ENCODE data around the gene HBP1. TPM values are rescaled to one million over a fixed set of nuclear protein-coding genes. Genes with fewer than 3 reads are reported as not detected.
"Not testable (repeated sequence)": the region's sequence is repeated elsewhere in the genome, so short reads cannot be mapped to it uniquely, and the experiment has no call there.

The HBP1 gene
- total RNA-seq, 1 experiment from 2014 or later: 21.8 TPM

- no peak for DNase-seq (ENCODE audit: low spot score)
Measured at GRCh38 chr7:107181172-107181571, 12.4 kb downstream of the HBP1 start.

DNA sequence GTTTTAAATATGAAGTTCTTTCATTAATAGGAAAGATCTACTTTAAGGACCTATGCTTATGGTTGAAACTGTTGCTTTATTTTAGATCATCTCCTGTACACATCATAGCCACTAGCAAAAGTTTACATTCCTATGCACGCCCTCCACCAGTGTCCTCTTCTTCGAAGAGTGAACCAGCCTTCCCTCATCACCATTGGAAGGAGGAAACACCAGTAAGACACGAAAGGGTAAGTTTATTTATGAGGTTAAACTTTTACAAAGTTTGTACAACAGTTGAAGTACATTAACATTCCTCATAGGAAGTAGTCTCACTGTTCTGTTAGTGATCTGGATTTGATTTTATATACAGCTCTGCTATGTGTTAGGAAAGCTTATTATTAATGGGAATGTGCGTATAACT, 16.9 kb downstream of the HBP1 start:
- DNase-seq (ENCODE audit: low spot score): no peak

DNA sequence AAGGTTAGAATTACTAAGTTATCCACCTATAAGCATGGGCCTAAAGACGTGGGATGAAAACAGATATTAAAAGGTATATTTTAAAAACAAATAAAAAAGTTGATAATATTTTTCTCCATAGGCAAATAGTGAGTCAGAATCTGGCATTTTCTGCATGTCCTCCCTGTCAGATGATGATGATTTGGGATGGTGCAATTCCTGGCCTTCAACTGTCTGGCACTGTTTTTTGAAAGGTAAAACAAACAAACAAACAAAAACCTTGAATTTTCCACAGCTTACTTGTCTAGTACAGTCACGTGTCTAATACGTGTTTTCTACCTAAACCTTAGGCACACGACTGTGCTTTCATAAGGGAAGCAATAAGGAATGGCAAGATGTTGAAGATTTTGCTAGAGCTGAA, 17.4 kb downstream of the HBP1 start:
- no peak for DNase-seq (ENCODE audit: low spot score)

DNA sequence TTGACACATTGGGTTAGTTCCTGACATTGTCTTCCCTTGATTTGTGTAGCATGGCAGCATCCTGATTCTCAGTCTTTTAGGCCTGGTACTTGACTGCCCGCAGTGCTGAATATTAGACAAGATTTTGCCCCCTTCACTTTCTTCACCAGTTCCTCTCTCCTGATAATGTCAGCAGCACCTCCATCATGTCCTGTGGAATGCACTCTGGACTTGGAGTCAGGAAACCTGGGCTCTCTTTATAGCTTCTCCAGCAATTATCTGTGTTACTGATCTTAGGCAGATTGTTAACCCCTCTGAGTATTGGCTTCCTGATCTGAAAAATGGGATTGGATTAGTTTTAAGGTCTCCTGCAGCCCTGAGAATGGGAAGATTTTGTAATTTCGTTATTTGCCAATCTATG, 19.0 kb downstream of the HBP1 start:
- DNase-seq (ENCODE audit: low spot score): no peak

- DNase-seq (ENCODE audit: low spot score): no peak
Measured at GRCh38 chr7:107190090-107190489, 21.3 kb downstream of the HBP1 start.

GRCh38 chr7:107194052-107194451, 25.2 kb downstream of the HBP1 start:
- DNase-seq (ENCODE audit: low spot score): no peak

GRCh38 chr7:107196834-107197610, 28.2 kb downstream of the HBP1 start:
- no peak for DNase-seq (ENCODE audit: low spot score)

- DNase-seq (ENCODE audit: low spot score): peak; percentile 84
Measured at GRCh38 chr7:107201795-107202450, 33.1 kb downstream of the HBP1 start.

- no peak for DNase-seq (ENCODE audit: low spot score)
Measured at GRCh38 chr7:107203607-107204006, 34.8 kb downstream of the HBP1 start.

DNA sequence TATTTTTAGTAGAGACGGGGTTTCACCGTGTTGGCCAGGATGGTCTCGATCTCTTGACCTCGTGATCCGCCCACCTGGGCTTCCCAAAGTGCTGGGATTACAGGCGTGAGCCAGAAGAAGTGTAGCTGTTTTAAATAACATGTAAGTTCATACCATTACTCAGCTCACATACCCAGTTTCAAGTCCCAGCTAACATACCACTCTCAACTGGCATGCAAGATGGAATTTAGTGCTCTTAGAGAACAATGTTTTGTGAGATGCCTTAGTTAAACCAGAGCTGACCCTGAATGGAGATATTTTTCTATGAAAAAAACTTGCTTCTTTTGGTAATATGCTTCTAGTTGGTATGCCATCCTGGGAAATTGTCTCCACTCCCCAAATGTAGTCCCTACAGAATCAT, 37.3 kb downstream of the HBP1 start:
- no peak for DNase-seq (ENCODE audit: low spot score)

- DNase-seq (ENCODE audit: low spot score): no peak
Measured at GRCh38 chr7:107206706-107207105, 37.9 kb downstream of the HBP1 start.

- DNase-seq (ENCODE audit: low spot score): no peak
Measured at GRCh38 chr7:107207459-107207858, 38.7 kb downstream of the HBP1 start.

- no peak for DNase-seq (ENCODE audit: low spot score)
Measured at GRCh38 chr7:107208024-107208521, 39.3 kb downstream of the HBP1 start.

DNA sequence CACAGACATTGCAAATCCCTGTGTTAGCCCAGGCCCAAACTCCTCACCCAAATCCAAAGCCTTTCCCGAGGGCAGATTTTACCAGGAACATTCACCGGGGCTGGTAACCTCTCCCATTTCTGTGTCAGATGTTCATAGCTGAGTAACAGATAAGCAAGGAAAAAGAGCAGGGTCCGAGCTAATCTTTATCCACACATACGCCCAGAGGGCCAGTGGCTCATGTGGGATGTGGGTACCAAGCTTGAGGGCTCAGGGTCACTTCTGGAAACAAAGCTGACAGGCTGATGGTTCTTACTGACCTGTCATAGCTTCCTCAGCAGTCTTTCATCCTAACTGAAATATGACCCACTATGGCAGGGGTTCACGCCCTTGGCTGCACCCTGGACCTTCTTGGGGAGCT, 39.8 kb downstream of the HBP1 start:
- DNase-seq (ENCODE audit: low spot score): no peak

DNA sequence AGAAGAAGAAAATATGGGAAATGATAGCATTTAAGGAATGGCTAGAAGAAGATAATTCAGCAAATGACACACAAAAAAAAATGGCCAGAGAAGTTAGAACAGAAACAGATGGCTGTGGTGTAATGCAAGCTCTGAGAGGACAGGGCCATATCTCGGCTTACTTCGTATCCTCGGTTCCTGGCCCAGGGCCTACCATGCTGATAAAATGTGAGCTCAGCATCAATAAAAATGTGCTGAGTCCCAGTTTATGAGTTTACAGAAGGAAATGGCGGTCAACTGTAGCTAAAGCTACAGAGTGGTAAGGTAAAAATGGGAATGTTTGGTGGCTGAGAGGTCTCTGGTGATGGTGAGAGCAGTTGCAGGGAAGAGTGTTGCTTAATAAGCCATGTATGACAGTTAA, 40.8 kb downstream of the HBP1 start:
- no peak for DNase-seq (ENCODE audit: low spot score)

- DNase-seq (ENCODE audit: low spot score): no peak
Measured at GRCh38 chr7:107210400-107210799, 41.6 kb downstream of the HBP1 start.

GRCh38 chr7:107212725-107213124, 43.9 kb downstream of the HBP1 start:
- DNase-seq (ENCODE audit: low spot score): no peak

DNA sequence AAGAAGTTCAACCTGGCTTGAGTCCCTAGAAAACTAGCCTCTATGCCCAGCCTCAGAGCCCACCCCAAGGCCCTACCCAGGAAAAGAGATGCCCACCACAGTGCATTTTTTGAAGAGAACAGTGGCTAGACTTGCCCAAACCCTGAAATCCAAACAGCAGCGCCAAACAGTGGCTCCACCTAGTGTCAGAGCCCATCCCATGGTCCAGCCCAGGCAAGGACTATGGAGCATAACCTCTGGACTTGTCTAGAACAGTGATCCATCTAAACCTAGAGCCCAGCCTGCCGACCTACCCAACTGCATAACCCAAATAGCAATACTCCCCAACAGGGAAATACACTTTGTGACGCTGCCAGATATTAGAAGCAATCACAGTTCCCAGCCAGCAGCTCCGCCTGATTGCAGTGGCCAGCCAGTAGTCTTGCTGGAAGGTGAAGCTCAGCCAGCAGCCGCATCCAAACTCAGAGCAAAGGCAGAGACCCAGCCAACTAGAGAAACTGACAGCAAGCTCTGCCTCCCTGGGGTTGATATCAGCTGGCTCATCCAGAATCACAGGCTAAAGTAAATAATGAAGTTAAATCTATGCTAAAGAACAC, 44.5 kb downstream of the HBP1 start:
- DNase-seq (ENCODE audit: low spot score): no peak

DNA sequence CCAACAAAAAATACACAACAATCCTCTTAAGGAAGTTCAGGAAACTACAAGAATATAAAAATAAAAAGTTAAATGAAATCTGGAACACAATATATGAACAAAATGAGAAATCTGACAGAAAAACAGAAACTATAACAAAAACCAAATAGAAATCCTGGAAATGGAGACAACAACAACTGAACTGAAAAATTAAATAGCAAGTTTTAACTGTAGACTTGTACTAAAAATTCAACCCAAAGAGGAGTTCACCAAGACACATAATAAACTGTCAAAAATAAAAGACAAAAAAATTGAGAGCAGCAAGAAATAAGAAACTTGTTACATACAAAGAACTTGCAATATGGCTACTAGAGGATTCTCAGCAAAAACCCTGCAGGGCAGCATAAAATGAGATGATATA, 45.1 kb downstream of the HBP1 start:
- no peak for DNase-seq (ENCODE audit: low spot score)

- DNase-seq (ENCODE audit: low spot score): no peak
Measured at GRCh38 chr7:107219563-107220244, 50.9 kb downstream of the HBP1 start.

DNA sequence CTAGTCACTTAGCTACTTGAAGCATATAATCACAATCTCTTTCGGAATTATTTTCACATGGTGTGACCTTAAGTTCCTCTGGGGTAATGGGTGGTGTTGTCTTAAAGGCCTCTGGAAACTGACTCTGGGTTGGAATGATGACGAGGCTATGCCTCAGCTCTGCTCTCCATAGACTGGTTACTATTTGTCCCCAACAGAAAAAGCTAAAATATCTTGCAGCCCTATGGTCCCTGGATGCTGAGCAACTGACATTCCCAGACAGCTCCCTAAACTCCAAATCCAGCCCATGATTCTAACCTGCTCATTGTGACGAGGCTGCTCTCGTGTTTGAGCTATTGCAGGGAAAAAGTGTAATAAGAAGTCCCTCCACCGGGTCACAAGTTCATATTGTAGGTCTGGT, 51.6 kb downstream of the HBP1 start:
- no peak for DNase-seq (ENCODE audit: low spot score)

- not testable (repeated sequence) for DNase-seq (ENCODE audit: low spot score)
Measured at GRCh38 chr7:107220806-107221205, 52.0 kb downstream of the HBP1 start.
